MCF 10A (cell line): ENCODE data around the gene ATL1. TPM values are rescaled to one million over a fixed set of nuclear protein-coding genes. Genes with fewer than 3 reads are reported as not detected.

Experiments used
- BruUV-seq: library from RNA; stranded (reverse); fragments of 400-500 nt; replicated peaks from 2 replicates; lab custom pipeline; 2021; lab: Mats Ljungman, UMichigan
- CTCF ChIA-PET: fragments of 300-600 bp; sonication (Branson Sonifier 250); formaldehyde crosslinking; extraction: SDS; loops from one replicate; lab custom pipeline; 2021; ENCODE audit warnings: antibody characterized with exemption, inconsistent platforms; lab: Yijun Ruan, JAX
- POLR2A ChIA-PET: fragments of 300-600, 350-650 bp; sonication (Branson Sonifier 250); formaldehyde crosslinking; extraction: SDS; loops from one replicate; lab custom pipeline; 2020; ENCODE audit warnings: antibody characterized with exemption, inconsistent platforms; lab: Yijun Ruan, JAX
- DNase-seq: peaks from one replicate; pipeline ENCODE4 v3.0.0-alpha.2; 2018; ENCODE audit not compliant: unreplicated experiment
- H3K27ac Mint-ChIP-seq: one replicate; pipeline ENCODE4 v1.8.0; 2022; ENCODE audit warnings: mild to moderate bottlenecking, low read depth, mixed read lengths; ENCODE audit not compliant: unreplicated experiment
- H3K27me3 Mint-ChIP-seq: one replicate; pipeline ENCODE4 v1.8.0; 2022; ENCODE audit warnings: mixed read lengths; ENCODE audit not compliant: insufficient read depth, unreplicated experiment
- H3K36me3 Mint-ChIP-seq: one replicate; pipeline ENCODE4 v1.8.0; 2022; ENCODE audit warnings: mild to moderate bottlenecking, moderate library complexity, mixed read lengths; ENCODE audit not compliant: insufficient read depth, unreplicated experiment
- H3K4me1 Mint-ChIP-seq: one replicate; pipeline ENCODE4 v1.8.0; 2022; ENCODE audit warnings: mixed read lengths; ENCODE audit not compliant: insufficient read depth, unreplicated experiment
- H3K4me3 Mint-ChIP-seq: one replicate; pipeline ENCODE4 v1.8.0; 2022; ENCODE audit warnings: mild to moderate bottlenecking, moderate library complexity, mixed read lengths; ENCODE audit not compliant: unreplicated experiment
- H3K9me3 Mint-ChIP-seq: one replicate; pipeline ENCODE4 v1.8.0; 2022; ENCODE audit warnings: mixed read lengths; ENCODE audit not compliant: unreplicated experiment
- CTCF ChIP-seq: fragments of 200-600 bp; IDR thresholded peaks from one replicate; pipeline ENCODE4 v1.8.0; 2022; ENCODE audit warnings: antibody characterized with exemption, mild to moderate bottlenecking; ENCODE audit not compliant: unreplicated experiment
- intact Hi-C: fragments of 100-400 bp; cut with micrococcal nuclease; formaldehyde crosslinking; loops from 2 replicates; pipeline ENCODE4 v1.14.1; 2022
- total RNA-seq: library from RNA; stranded (reverse); gene quantifications from 2 replicates; pipeline ENCODE4 v1.2.3, GENCODE V29; 2022

Gene ATL1
- total RNA-seq, 1 experiment from 2014 or later, result 3.3 TPM

GRCh38 chr14:50605766-50606165 is 45.8 kb downstream of the ATL1 start:
- TF ChIP-seq CTCF, result no peak
- POLR2A ChIA-PET, result interaction anchor here (1.1 kb wide), 1 partner anchor 62 kb away, joined by 6 read pairs; the partner anchor contains the start of gene SAV1
- Mint-ChIP-seq H3K4me1 (peaks cover 35% of the 10 kb centered on the region), H3K36me3 (no peaks in the 10 kb centered on the region), H3K27me3 (no peaks in the 10 kb centered on the region), H3K9me3 (no peaks in the 10 kb centered on the region), H3K4me3 (no peak overlapping the region), H3K27ac (no peak overlapping the region)
- intact Hi-C loops, result no loop called here
- no peak for DNase-seq
- CTCF ChIA-PET, result interaction anchor here (0.5 to 1.0 kb wide), 3 partner anchors 14 to 632 kb away, joined by 3 to 4 read pairs (median 3); no protein-coding TSS in a partner anchor
- BruUV-seq, result no TSS peak

- intact Hi-C loops, result no loop called here
- ChIA-PET CTCF (interaction anchor here (0.5 to 1.0 kb wide), 2 partner anchors 14 to 632 kb away, joined by 3 to 4 read pairs; no protein-coding TSS in a partner anchor), POLR2A (interaction anchor here (0.7 to 2.1 kb wide), 4 partner anchors 47 to 62 kb away, joined by 3 to 6 read pairs (median 5); partner anchors contain the start of genes ATL1 and SAV1)
- TF ChIP-seq CTCF, result no peak
- Mint-ChIP-seq H3K27ac (no peak overlapping the region), H3K27me3 (no peaks in the 10 kb centered on the region), H3K36me3 (no peaks in the 10 kb centered on the region), H3K4me3 (no peak overlapping the region), H3K9me3 (no peaks in the 10 kb centered on the region), H3K4me1 (peaks cover 29% of the 10 kb centered on the region)
- DNase-seq, result no peak
- BruUV-seq, result no TSS peak
Observed at GRCh38 chr14:50606468-50606867, 46.5 kb downstream of the ATL1 start.

GRCh38 chr14:50607181-50607580 is 47.2 kb downstream of the ATL1 start:
- Mint-ChIP-seq H3K4me1 (peaks cover 22% of the 10 kb centered on the region), H3K9me3 (no peaks in the 10 kb centered on the region), H3K27me3 (no peaks in the 10 kb centered on the region), H3K36me3 (no peaks in the 10 kb centered on the region), H3K27ac (no peak overlapping the region), H3K4me3 (no peak overlapping the region)
- intact Hi-C loops, result no loop called here
- no TSS peak for BruUV-seq
- POLR2A ChIA-PET, result interaction anchor here (0.7 to 2.1 kb wide), 3 partner anchors 47 to 60 kb away, joined by 3 to 6 read pairs (median 4); partner anchors contain the start of gene ATL1
- no peak for TF ChIP-seq CTCF
- DNase-seq, result no peak
- CTCF ChIA-PET, result interaction anchor here (3.8 kb wide), 1 partner anchor 13 kb away, joined by 17 read pairs; no protein-coding TSS in a partner anchor

GRCh38 chr14:50607761-50608160 is 47.8 kb downstream of the ATL1 start:
- ChIA-PET CTCF (interaction anchor here (0.7 to 3.8 kb wide), 3 partner anchors 12 to 166 kb away, joined by 3 to 17 read pairs (median 5); no protein-coding TSS in a partner anchor), POLR2A (interaction anchor here (0.6 to 2.1 kb wide), 4 partner anchors 48 to 59 kb away, joined by 3 to 6 read pairs (median 4); partner anchors contain the start of gene ATL1)

More at GRCh38 chr14:50607761-50608160, 47.8 kb downstream of the ATL1 start:
- no peaks in the 10 kb centered on the region for H3K27me3 Mint-ChIP-seq
- TF ChIP-seq CTCF, result no peak
- DNase-seq, result no peak
- no peak overlapping the region for H3K27ac Mint-ChIP-seq
- no peaks in the 10 kb centered on the region for H3K36me3 Mint-ChIP-seq
- no TSS peak for BruUV-seq
- intact Hi-C loops, result no loop called here
- peaks cover 16% of the 10 kb centered on the region for H3K4me1 Mint-ChIP-seq
- no peaks in the 10 kb centered on the region for H3K9me3 Mint-ChIP-seq
- no peak overlapping the region for H3K4me3 Mint-ChIP-seq
